Activated CD4-positive, alpha-beta T cell treated with anti-CD3 and anti-CD28 coated beads for 4 hours (primary cell): ENCODE data around the gene COPS7A.
A peak's percentile ranks its signal among the peaks of the same experiment; 100 is the strongest.
"Not testable (repeated sequence)": the region's sequence is repeated elsewhere in the genome, so short reads cannot be mapped to it uniquely, and the experiment has no call there.

ENCODE experiments used
- DNase-seq, 2 donors: peaks; one replicate each; pipeline ENCODE4 v3.0.0-alpha.2; 2020

Gene COPS7A

GRCh38 chr12:6703631-6704030 lies 20.2 kb upstream of the COPS7A start:
- DNase-seq = no peak

GRCh38 chr12:6708351-6708750 lies 15.5 kb upstream of the COPS7A start:
- not testable (repeated sequence) for DNase-seq

- DNase-seq = no peak
Observed at GRCh38 chr12:6708960-6709394, 14.9 kb upstream of the COPS7A start.

GRCh38 chr12:6716031-6716873 lies 7.6 kb upstream of the COPS7A start:
- not testable (repeated sequence) for DNase-seq

- DNase-seq = no peak
Observed at GRCh38 chr12:6716874-6717437, 6.9 kb upstream of the COPS7A start.

GRCh38 chr12:6722863-6723262 lies 983 bp upstream of the COPS7A start:
- DNase-seq = no peak

GRCh38 chr12:6724409-6724797 lies 557 bp downstream of the COPS7A start:
- DNase-seq = peak in 1 of 2 donors; percentile 18

GRCh38 chr12:6725350-6725749 lies 1.5 kb downstream of the COPS7A start:
- DNase-seq = no peak

GRCh38 chr12:6729186-6729585 lies 5.3 kb downstream of the COPS7A start:
- DNase-seq = no peak

GRCh38 chr12:6730169-6730568 lies 6.3 kb downstream of the COPS7A start:
- DNase-seq = no peak

- no peak for DNase-seq
Observed at GRCh38 chr12:6734506-6735387, 10.9 kb downstream of the COPS7A start.

GRCh38 chr12:6735448-6736191 lies 11.8 kb downstream of the COPS7A start:
- peak; percentile 21 to 22 for DNase-seq

GRCh38 chr12:6736754-6737153 lies 12.9 kb downstream of the COPS7A start:
- no peak for DNase-seq

GRCh38 chr12:6742080-6742479 lies 18.2 kb downstream of the COPS7A start:
- DNase-seq = not testable (repeated sequence)

GRCh38 chr12:6742834-6743233 lies 19.0 kb downstream of the COPS7A start:
- no peak for DNase-seq

GRCh38 chr12:6743300-6743699 lies 19.5 kb downstream of the COPS7A start:
- not testable (repeated sequence) for DNase-seq

- DNase-seq = peak in 1 of 2 donors; percentile 11
Observed at GRCh38 chr12:6745741-6746525, 22.1 kb downstream of the COPS7A start.

- no peak for DNase-seq
Observed at GRCh38 chr12:6747216-6747615, 23.4 kb downstream of the COPS7A start.

- DNase-seq = no peak
Observed at GRCh38 chr12:6748761-6749160, 24.9 kb downstream of the COPS7A start.

GRCh38 chr12:6750506-6750905 lies 26.7 kb downstream of the COPS7A start:
- DNase-seq = no peak

- DNase-seq = no peak
Observed at GRCh38 chr12:6751767-6752166, 27.9 kb downstream of the COPS7A start.
